HG02852 (cell line): Measurements from ENCODE around the gene HEXD.
A peak's percentile ranks its signal among the peaks of the same experiment; 100 is the strongest.
"Not testable (repeated sequence)": the region's sequence is repeated elsewhere in the genome, so short reads cannot be mapped to it uniquely, and the experiment has no call there.

ENCODE experiments used
- ATAC-seq: cut with Tn5 transposase; IDR thresholded peaks from one replicate; pipeline ENCODE4 v1.9.1; 2021; ENCODE audit warnings: mild to moderate bottlenecking, moderate library complexity; ENCODE audit not compliant: unreplicated experiment

Gene HEXD

DNA sequence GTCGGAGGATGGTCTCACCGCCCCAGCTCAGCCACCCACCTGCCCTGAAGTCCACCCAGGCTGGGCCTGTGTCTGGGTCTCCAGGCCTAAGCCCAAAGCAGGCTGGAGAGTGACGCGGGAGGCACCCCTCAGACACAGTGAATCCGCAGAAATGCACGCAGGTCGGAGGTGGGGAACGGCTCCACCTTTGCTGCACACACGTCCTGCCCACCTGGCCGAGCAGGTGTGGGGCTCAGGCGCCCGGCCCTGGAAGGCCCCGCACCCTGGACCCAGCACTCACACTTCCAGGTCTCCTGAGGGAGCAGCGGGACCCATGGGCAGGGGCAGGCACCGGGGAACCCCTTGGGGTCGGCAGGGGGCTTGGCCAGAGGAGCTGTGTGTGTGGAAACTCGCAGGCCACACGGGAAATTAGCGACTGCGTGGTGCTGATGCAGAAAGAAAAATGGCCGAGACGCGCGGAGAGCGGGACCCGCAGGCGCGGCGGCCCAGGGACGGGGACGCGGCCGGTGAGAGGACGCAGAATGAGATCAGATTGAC, 21.8 kb downstream of the HEXD start:
- ATAC-seq = no peak

DNA sequence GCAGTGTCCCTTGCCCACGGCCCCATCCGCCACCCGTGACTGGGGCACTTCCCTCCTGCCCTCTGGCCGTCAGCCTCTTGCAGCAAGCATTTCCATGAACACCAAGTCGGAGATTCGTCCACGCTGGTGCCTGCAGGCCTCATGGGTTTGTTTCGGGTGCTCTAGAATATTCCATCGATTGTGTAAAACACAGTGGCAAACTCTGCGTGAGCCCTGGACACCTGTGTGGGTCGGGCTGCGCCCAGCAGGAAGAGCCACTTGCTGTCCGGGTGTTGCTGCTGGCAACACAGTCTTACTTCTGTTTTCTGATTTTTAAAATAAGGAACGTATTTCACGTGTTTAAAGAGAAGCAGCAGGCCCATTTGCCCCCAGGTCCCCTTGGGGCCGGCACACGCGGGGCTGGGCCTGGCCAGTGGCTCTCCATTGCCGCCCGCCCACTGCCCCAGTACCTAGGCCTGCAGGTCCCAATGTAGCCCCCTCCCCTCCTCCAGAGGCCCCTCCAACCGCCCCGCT, 22.4 kb downstream of the HEXD start:
- ATAC-seq = no peak

DNA sequence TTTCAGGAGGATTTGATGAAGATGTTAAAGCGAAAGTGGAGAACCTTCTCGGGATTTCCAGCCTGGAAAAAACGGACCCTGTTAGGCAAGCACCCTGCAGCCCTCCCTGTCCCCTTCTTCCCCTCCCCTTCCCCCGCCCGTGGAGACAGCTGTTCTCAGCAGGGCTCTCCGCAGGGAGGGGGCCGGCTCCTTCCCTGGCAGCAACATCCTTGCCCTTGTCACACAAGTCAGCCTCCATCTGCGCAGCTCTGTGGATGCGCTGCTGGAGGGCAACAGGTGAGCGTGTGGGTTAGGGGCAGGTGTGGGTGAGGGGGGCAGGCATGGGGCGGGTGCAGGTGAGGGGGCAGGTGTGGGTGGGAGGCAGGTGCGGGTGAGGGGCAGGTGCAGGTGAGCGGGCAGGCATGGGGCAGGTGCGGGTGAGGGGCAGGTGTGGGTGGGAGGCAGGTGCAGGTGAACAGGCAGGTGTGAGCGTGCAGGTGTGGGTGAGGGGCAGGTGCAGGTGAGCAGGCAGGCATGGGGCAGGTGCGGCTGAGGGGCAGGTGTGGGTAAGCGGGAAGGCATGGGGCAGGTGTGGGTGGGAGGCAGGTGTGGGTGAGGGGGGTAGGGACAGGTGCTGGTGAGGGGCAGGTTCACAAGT, 23.0 kb downstream of the HEXD start:
- no peak for ATAC-seq

DNA sequence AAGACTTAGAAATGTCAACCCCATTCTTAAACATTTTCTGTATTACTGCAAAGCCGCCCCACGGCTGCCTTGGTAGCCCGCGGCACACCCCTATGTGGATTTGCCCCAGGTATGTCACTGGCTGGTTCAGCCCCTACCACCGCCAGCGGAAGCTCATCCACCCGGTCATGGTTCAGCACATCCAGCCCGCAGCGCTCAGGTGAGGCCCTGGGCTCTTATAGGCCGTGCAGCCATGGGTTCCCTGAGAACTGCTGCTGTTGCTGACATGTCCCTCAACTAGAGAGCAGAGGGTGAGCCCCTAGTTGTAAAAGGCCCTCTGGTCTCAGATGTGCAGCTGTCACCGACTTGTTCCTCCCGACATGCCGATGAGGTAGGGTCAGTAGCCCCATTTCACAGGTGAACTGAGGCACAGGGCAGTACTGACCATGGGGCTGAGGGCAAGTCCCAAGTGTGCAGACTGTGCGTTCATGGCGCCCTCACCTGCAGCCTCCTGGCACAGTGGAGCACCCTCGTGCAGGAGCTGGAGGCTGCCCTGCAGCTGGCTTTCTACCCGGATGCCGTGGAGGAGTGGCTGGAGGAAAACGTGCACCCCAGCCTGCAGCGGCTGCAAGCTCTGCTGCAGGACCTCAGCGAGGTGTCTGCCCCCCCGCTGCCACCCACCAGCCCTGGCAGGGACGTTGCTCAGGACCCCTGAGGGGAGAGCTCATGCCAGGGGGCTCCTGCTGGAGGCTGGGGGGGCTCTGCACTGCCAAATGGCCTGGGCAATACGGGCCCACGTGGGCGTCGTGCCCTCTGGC, 23.7 kb downstream of the HEXD start:
- no peak for ATAC-seq

DNA sequence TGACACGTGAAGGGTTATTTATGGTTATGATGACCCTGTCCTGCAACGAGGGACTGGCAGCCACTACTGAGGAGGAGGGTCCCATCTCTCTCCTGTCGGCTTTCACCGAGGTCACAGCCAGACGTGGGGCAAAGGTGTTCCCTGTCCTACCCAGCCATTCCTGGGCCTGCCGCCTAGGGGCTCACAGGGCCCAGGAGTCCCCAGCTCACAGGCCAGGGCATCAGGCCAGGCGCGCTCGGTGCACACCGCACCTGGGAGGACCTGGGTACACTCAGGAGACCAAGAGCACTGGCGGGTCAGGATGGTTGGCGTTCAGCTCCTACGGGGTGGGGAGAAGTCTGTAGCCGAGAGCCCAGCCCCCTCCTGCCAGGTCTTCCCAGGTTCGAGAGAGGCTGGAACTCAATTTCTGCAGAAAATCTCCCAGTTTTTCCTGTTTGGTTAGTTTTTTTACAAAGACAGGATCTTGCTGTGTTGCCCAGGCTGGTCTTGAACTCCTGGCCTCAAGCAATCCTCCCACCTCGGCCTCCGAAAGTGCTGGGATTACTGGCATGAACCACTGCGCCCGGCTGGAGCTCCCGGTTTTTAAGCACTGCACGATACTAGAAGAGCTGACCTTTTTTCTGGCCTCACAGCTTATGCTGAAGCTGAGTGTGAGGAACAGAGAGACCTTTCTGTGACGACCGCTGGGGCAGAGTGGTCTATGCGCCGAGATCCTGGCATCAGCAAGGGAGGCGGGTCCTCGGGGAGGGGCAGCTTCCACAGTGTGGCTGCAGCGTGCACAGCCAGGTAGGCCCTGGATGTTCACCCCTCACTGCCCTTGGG, 24.7 kb downstream of the HEXD start:
- no peak for ATAC-seq

DNA sequence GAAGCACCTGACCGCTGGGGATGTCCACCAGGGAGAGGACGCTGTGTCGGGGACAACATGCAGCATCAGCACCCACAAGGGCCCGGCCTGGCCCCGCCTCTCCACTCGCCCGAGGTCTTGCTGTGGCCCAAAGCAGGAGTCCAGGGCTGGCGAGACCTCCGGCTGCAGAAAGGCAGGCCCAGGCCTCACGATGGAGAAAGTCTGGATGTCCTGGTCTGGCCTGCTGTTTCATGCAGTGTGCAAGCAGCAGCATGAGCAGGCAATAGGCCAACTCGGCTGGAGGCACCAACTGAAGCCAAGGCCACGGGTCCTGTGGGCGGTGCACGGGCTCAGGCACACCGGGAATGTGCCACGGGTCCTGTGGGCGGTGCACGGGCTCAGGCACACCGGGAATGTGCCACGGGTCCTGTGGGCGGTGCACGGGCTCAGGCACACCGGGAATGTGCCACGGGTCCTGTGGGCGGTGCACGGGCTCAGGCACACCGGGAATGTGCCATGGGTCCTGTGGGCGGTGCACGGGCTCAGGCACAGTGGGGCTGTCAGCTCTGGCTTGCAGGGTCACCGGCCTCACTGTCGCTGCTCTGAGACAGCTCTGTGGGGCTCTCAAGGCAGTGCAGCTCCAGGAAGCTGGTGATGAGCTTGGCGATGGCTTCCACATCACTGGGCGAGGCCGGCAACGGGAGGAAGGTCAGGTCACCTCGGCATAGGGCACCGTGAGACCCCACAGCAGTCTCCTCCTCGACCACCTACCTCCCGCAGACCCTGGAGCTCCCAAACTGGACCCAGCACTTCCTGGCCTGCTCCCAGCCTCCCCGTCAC, 25.5 kb downstream of the HEXD start:
- no peak for ATAC-seq

DNA sequence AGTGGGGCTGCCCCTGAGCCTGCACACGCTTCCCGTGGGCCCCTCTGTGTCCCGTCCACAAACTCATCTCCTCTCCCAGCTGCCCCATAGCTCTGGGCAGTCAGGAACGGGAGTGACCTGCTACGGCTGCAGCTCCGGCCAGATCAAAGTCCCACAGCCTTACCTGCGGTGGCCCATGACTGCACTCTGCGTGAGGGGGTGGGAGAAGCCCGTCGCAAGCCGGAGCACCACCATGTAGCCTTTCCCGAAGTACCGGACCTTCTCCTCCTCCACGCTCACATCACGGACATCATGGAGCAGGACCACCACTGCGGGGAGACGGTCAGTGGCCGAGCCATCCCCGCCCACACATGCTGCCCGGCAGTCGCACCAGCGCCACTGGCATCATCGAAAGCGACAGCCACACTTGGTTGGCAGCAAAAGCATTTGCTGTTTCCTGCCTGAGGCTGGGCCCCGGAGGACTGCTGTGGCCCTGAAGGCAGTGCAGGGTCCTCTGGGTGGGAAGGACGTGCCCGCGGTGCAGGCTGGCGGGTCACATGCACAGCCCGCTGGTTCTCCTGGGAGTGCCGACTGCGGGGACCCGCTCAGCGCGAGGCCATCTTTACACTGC, 26.2 kb downstream of the HEXD start:
- ATAC-seq = no peak

DNA sequence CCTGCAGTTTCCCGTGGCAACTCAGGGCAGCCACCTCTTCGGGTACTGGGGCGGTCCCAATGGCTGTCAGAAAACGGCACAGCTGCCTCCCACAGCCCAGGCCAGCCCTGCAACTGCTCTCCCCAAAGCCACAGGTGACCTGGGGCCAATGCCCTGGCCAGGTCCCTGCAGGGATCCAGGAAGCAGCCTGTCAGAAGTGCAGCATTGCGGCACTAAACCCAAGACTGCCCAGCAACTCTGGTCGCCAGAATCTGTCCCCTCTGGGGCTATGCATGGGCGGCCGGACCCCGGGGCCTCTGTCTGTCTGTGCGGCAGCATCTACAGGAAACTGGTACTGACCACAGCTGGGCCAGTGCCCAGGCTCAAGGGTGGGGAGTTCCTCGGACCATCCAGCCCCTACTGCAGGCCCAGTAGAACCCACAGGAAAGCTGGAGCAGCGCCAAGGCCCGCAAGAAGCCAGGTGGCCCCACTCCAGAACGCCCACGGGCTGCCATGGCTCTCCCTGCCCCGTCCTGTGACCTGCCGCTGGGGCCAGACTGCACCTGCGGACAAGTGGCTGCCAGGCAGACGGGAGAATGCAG, 26.9 kb downstream of the HEXD start:
- ATAC-seq = no peak

DNA sequence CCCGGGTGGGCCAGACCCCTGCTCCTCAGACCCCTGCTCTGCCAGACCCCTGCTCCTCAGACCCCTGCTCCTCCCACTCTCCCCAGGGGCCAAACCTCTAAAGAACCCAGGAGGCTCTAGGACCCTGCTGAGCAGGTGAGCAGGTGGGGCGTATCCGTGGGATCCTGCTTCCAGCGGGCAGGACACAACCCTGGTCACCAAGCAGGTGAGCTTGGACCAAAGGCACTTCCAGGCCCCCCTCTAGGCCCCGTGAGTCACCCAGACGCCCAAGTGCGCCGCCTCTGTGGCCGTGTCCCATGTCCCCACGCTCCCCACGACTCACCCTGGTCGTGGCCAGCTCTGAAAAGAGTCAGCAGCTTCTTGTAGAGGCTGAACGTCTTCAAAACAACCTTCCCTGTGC, 27.4 kb downstream of the HEXD start:
- ATAC-seq = no peak

DNA sequence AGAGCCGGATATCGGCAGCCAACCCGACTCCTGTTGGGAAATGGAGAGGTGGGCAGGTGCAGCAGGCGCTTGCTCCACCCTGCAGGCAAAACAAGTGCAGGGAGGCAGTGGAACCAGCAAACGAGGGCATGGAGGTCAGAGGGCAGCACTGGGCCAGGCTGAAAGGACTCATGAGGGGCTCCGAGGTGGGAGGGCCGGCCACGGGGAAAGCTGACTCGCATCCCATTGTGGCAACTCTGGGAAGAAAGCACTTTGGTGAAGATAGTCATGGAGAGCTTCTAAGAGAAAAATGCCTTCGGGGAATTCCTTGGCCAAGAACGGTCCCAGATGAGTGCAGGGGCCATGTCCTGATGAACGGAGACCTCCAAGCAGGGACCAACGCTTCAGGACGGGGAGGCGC, 28.0 kb downstream of the HEXD start:
- ATAC-seq = no peak

DNA sequence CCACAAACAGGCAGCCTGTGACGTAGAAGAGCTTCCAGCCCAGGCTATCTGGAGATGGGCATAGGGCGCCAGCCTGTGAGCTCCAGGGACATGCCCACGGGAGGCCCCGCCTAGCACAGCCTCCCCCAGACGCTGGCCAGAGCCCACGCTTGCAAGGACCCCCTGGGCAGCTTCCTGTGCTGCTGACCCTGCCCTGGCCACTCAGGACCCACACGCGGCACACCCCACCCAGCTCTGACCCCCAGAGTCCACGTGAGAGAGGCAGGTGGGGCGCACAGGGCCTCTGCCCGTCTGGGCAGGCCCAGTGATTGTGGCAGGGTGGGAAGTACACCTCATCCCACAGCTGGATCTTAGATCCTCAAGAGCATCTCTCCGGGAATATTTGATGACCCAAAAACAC, 28.5 kb downstream of the HEXD start:
- no peak for ATAC-seq

DNA sequence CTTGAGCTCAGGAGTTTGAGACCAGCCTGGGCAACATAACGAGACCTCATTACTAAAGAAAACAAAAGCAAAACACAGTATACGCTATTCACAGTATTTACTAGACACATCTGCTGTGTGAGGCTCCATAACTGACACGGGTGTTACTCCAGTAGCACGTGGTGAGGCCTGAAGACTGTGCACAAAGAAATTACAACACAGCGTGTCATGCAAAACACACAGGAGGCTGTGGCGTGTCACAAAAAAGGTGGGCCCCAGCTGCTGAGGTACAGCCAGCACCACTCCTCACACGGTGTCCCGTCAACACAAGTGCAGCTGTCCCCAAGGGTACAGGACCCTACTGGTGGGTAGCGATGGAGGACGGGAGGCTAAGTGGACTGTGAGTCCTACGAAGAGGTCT, 29.7 kb downstream of the HEXD start:
- no peak for ATAC-seq

DNA sequence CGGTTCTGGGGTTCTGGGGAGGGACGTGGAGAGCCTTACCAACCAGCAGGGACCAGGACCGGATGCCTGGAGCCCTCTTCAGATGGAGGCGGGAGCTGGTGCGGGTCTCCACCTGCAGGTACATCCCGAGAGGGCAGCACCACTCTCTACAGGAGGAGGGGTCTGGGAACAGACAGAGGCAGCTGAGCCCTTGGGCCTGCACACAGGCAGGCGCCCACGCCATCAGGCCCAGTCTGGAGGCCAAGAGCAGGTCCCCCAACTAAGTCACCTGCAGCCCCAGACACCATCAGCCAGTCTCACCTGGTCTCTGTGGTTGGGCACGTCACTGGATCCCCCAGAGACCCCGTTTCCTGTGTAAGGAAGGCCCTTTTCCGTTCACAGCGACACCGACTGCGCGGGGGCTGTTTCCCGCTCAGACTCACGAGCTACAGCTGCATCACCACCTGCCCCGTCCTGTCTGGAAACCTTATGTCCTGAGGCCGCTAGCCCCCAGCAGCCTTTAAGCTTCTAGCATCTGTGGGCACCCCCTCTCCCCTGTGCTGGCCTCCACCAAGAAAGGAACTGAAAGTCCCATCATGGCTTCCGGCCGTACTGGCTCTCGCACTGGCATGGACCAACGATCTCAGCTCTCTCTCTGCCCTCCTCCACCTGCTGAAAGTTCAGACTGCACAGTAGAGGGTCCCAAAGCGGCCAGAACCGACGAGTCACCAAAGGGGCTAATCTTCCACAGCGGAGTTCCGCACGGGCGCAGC, 31.2 kb downstream of the HEXD start:
- ATAC-seq = peak; percentile 38

DNA sequence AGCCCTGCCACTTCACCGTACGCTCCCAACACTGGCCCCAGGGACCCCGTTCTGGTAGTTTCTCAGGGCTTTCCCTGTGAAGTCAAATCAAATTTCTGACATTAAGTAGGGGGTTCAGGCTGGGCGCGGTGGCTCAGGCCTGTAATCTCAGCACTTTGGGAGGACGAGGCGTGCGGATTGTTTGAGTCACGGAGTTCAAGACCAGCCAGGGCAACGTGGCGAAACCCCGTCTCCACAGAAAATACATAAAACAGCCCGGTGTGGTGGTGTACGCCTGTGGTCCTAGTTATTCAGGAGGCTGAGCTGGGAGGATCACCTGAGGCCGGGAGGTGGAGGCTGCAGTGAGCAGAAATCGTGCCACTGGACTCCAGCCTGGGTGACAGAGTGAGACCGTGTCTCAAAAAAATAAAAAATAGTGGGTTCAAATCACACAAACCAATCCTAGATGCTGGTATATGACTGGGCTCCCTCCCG, 31.8 kb downstream of the HEXD start:
- ATAC-seq = no peak

DNA sequence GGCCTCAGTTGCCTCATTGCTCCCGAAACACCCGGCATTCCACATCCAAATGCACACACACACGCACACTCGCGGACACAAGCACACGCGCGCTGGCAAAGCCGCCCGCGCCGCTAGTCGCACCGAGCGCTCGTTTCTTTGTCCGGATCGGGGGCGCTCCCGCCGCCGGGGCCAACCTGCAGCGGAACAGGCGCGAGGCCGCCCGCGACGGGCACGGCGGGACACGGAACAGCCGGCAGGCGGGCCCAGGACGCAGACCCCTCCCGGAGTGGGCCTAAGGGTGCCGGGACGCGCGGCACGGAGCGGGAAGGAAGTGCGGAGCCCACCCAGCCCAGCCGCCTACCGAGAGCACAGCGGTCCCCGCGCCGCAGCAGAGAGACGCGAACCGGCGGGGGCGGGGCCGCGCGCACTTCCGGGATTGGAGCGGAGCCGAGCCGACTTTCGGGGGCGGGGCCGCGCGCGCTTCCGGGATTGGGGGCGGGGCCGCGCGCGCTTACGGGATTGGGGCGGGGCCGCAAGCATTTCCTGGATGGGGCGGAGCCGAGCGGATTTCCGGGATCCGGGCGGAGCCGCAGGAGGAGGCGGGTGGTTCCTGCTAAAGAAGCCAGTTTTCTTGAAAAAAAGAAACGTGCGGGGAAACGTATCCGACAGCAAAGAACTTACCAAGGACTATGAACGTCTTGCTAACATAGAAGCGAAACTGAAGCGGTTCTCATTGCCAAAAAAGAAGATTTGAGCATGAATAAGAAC, 32.4 kb downstream of the HEXD start, which contains the start of gene CYBC1:
CYBC1 (minus strand) TSS at position 396 of the 750 bp plus-strand sequence. CDS start 1,498 bp downstream, outside the sequence.
- ATAC-seq = peak; percentile 61

DNA sequence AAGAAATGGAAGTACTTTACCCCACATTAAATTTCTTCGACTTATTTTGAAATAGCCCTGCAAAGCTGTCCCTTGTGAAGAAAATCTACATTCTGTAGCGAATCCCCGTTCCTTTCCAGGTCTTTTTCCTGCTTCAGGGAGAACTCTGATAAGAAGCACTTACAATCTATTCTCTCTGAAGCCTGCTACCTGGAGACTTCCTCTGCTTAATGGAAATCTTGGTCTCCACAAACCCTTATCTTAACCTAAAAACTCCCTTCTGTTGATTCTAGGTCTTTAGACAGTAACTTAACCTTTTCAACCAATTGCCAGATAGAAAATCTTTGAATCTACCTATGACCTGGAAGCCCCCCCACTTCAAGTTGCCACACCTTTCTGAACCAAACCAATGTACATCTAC, 34.0 kb downstream of the HEXD start:
- ATAC-seq = no peak

DNA sequence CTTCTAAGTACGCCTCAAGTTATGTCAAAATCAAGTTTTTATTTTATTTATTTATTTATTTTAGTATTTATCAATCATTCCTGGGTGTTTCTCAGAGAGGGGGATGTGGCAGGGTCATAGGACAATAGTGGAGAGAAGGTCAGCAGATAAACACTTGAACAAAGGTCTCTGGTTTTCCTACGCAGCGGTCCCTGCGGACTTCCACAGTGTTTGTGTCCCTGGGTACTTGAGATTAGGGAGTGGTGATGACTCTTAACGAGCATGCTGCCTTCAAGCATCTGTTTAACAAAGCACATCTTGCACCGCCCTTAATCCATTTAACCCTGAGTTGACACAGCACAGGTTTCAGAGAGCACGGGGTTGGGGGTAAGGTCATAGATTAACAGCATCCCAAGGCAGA, 35.0 kb downstream of the HEXD start:
- ATAC-seq = not testable (repeated sequence)

DNA sequence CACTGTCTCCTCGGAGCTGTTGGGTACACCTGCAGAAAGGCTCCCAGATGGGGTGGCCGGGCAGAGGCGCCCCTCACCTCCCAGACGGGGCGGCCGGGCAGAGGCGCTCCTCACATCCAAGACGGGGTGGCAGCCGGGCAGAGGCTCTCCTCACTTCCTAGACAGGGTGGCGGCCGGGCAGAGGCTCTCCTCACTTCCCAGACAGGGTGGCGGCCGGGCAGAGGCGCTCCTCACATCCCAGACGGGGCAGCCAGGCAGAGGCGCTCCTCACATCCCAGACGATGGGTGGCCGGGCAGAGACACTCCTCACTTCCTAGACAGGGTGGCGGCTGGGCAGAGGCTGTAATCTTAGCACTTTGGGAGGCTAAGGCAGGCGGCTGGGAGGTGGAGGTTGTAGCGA, 35.6 kb downstream of the HEXD start:
- ATAC-seq = not testable (repeated sequence)
